CD14-positive monocyte (primary cell): ENCODE data around the gene CEP83. TPM values are rescaled to one million over a fixed set of nuclear protein-coding genes. Genes with fewer than 3 reads are reported as not detected.

Experiments
- DNase-seq, 3 donors: peaks; one replicate each; pipeline ENCODE4 v3.0.0-alpha.2; 2011 to 2022
- H2AFZ ChIP-seq: 2 replicates; pipeline ENCODE4 v1.6.0; 2012; ENCODE audit warnings: mild to moderate bottlenecking, low read depth, low read length, inconsistent platforms; ENCODE audit not compliant: insufficient read depth, poor library complexity, severe bottlenecking
- H3K27ac ChIP-seq, 2 donors: 1 replicate in 1 of 2; 2 replicates in 1 of 2; pipeline ENCODE4 v1.5.1; 2012 to 2013; ENCODE audit warnings: low read length in 2 of 2, control low read depth in 1 of 2, inconsistent platforms in 1 of 2, low read depth in 1 of 2, mild to moderate bottlenecking in 1 of 2
- H3K27me3 ChIP-seq, 2 donors: one replicate each; pipeline versions ENCODE4 v1.6.0 to v1.6.1; 2011 to 2013; ENCODE audit warnings: low read length in 2 of 2; ENCODE audit not compliant: control insufficient read depth in 2 of 2, insufficient read depth in 2 of 2
- H3K36me3 ChIP-seq, 2 donors: replicated peaks in 1 of 2; 1 replicate in 1 of 2; 2 replicates in 1 of 2; pipeline versions ENCODE4 v1.5.1 to v1.6.1; 2012 to 2013; ENCODE audit warnings: low read length in 2 of 2, control low read depth in 1 of 2, inconsistent platforms in 1 of 2, mild to moderate bottlenecking in 1 of 2; ENCODE audit not compliant: insufficient read depth in 2 of 2, control insufficient read depth in 1 of 2
- H3K4me1 ChIP-seq, 2 donors: 1 replicate in 1 of 2; 2 replicates in 1 of 2; pipeline versions ENCODE4 v1.5.1 to v1.6.1; 2012 to 2013; ENCODE audit warnings: low read length in 2 of 2, control low read depth in 1 of 2, inconsistent platforms in 1 of 2, mild to moderate bottlenecking in 1 of 2, moderate library complexity in 1 of 2; ENCODE audit not compliant: insufficient read depth in 2 of 2, control insufficient read depth in 1 of 2
- H3K4me2 ChIP-seq: replicated peaks from 2 replicates; pipeline ENCODE3; 2012; ENCODE audit warnings: low read length, moderate library complexity, mild to moderate bottlenecking; ENCODE audit not compliant: poor library complexity, severe bottlenecking; ENCODE audit errors: extremely low read depth
- H3K4me3 ChIP-seq, 3 experiments: fragments of 200-600 bp in 1 of 3; sonication (generic) in 1 of 3; replicated peaks in 1 of 3; 1 replicate in 2 of 3; 2 replicates in 1 of 3; pipeline ENCODE4 v1.5.1; 2011 to 2013; ENCODE audit warnings: low read length in 3 of 3, mild to moderate bottlenecking in 3 of 3, control low read depth in 2 of 3, low read depth in 2 of 3, inconsistent platforms in 1 of 3, moderate library complexity in 1 of 3
- H3K79me2 ChIP-seq: 2 replicates; pipeline ENCODE4 v1.6.0; 2012; ENCODE audit warnings: mild to moderate bottlenecking, control low read depth, inconsistent platforms, low read length, moderate library complexity; ENCODE audit not compliant: insufficient read depth
- H3K9ac ChIP-seq: 2 replicates; pipeline ENCODE4 v1.6.0; 2017; ENCODE audit warnings: low read length, mild to moderate bottlenecking; ENCODE audit not compliant: insufficient read depth, poor library complexity, severe bottlenecking
- H3K9me3 ChIP-seq, 2 donors: replicated peaks in 1 of 2; 1 replicate in 1 of 2; 2 replicates in 1 of 2; pipeline versions ENCODE4 v1.5.1 to v1.6.1; 2012 to 2013; ENCODE audit warnings: low read length in 2 of 2, control low read depth in 1 of 2; ENCODE audit not compliant: control insufficient read depth in 1 of 2, insufficient read depth in 1 of 2
- H4K20me1 ChIP-seq: 2 replicates; pipeline ENCODE4 v1.6.0; 2012; ENCODE audit warnings: mild to moderate bottlenecking, low read length, control low read depth, moderate library complexity; ENCODE audit not compliant: insufficient read depth
- H3K27ac Mint-ChIP-seq, 7 donors: one replicate each; pipeline ENCODE4 v1.8.0; 2020; ENCODE audit warnings: mild to moderate bottlenecking in 7 of 7, mixed read lengths in 7 of 7, moderate library complexity in 6 of 7, inconsistent platforms in 2 of 7
- H3K27me3 Mint-ChIP-seq, 3 donors: one replicate each; pipeline ENCODE4 v1.8.0; 2021 to 2022; ENCODE audit warnings: low read depth in 3 of 3, mild to moderate bottlenecking in 3 of 3, mixed read lengths in 3 of 3, moderate library complexity in 3 of 3, inconsistent platforms in 1 of 3
- H3K36me3 Mint-ChIP-seq, 2 donors: one replicate each; pipeline ENCODE4 v1.8.0; 2020; ENCODE audit warnings: mixed read lengths in 2 of 2, inconsistent platforms in 1 of 2, mild to moderate bottlenecking in 1 of 2
- H3K4me1 Mint-ChIP-seq: one replicate; pipeline ENCODE4 v1.8.0; 2020; ENCODE audit warnings: mild to moderate bottlenecking, mixed read lengths
- H3K4me3 Mint-ChIP-seq, 2 donors: one replicate each; pipeline ENCODE4 v1.8.0; 2020; ENCODE audit warnings: mild to moderate bottlenecking in 2 of 2, mixed read lengths in 2 of 2, moderate library complexity in 1 of 2
- H3K9me3 Mint-ChIP-seq, 7 donors: one replicate each; pipeline ENCODE4 v1.8.0; 2020 to 2022; ENCODE audit warnings: mixed read lengths in 7 of 7, mild to moderate bottlenecking in 6 of 7, moderate library complexity in 6 of 7, inconsistent platforms in 2 of 7
- CTCF ChIP-seq: fragments of 200-600 bp; IDR thresholded peaks from one replicate; pipeline ENCODE4 v1.8.0; 2022; ENCODE audit warnings: antibody characterized with exemption, mild to moderate bottlenecking
- WGBS: methylation state at CpG from one replicate; pipeline ENCODE4 v1.1.5; 2013; ENCODE audit warnings: missing lambda C conversion rate; ENCODE audit not compliant: insufficient coverage; 5-methylcytosine and 5-hydroxymethylcytosine counted together
- intact Hi-C, 2 donors: fragments of 100-400 bp; cut with micrococcal nuclease; formaldehyde crosslinking; loops; one replicate each; pipeline versions ENCODE4 v1.15.0 to v1.15.1; 2023
- polyA plus RNA-seq, 3 donors: library from polyadenylated mRNA; depleted of rRNA in 1 of 3; unstranded in 2 of 3; stranded (reverse) in 1 of 3; fragments of 300-500 nt in 2 of 3; fragments of >200 nt in 1 of 3; fragmentation: Illumina TruSeq in 2 of 3; gene quantifications; 1 replicate in 2 of 3; 2 replicates in 1 of 3; pipeline ENCODE4 v1.2.3, GENCODE V29; 2012 to 2021

The CEP83 gene
- polyA plus RNA-seq, 3 donors, result 0.73 to 3.1 (median 1.0) TPM

GRCh38 chr12:94282675-94283074 is 177.0 kb downstream of the CEP83 start:
- Histone ChIP-seq H3K79me2 (no peaks in the 10 kb centered on the region), H3K9ac (no peak overlapping the region), H3K36me3 (peaks cover 50 to 94% of the 10 kb centered on the region in 2 donors), H3K4me3 (no peak overlapping the region), H3K27me3 (no peaks in the 10 kb centered on the region), H3K27ac (peak overlapping the region; percentile 4 to 12), H4K20me1 (peaks cover 13% of the 10 kb centered on the region), H2AFZ (no peak overlapping the region), H3K9me3 (no peaks in the 10 kb centered on the region), H3K4me2 (no peak overlapping the region), H3K4me1 (peaks cover 17 to 26% of the 10 kb centered on the region in 2 donors)
- WGBS, result 60% methylated on average over 1 of the region's 7 CpGs
- Mint-ChIP-seq H3K4me3 (peak overlapping the region in 1 of 2 donors; percentile 21), H3K27me3 (no peaks in the 10 kb centered on the region), H3K27ac (peak overlapping the region in 6 of 7 donors; percentile 8 to 85 (median 63)), H3K4me1 (peaks cover 27% of the 10 kb centered on the region), H3K36me3 (peaks cover 75 to 93% of the 10 kb centered on the region in 2 donors), H3K9me3 (peaks cover 0 to 2% (median 0%) of the 10 kb centered on the region in 7 donors)
- DNase-seq, result no peak
- TF ChIP-seq CTCF, result no peak
- intact Hi-C loops, result no loop called here

- Histone ChIP-seq H3K27ac (no peak overlapping the region), H3K9me3 (no peaks in the 10 kb centered on the region), H3K4me3 (no peak overlapping the region), H4K20me1 (peaks cover 8% of the 10 kb centered on the region), H3K27me3 (no peaks in the 10 kb centered on the region), H3K4me1 (peaks cover 21 to 27% of the 10 kb centered on the region in 2 donors), H3K79me2 (no peaks in the 10 kb centered on the region), H3K36me3 (peaks cover 35 to 94% of the 10 kb centered on the region in 2 donors), H2AFZ (no peak overlapping the region), H3K4me2 (no peak overlapping the region), H3K9ac (no peak overlapping the region)
- Mint-ChIP-seq H3K27ac (peak overlapping the region in 1 of 7 donors; percentile 15), H3K4me1 (peaks cover 29% of the 10 kb centered on the region), H3K9me3 (peaks cover 0 to 2% (median 0%) of the 10 kb centered on the region in 7 donors), H3K36me3 (peaks cover 67 to 86% of the 10 kb centered on the region in 2 donors), H3K27me3 (no peaks in the 10 kb centered on the region), H3K4me3 (no peak overlapping the region)
- WGBS, result 100% methylated on average over 2 of the region's 7 CpGs
- intact Hi-C loops, result no loop called here
- TF ChIP-seq CTCF, result no peak
- DNase-seq, result no peak
Observed at GRCh38 chr12:94280063-94280462, 179.6 kb downstream of the CEP83 start.
